Measurements from ENCODE around the gene C3orf18. TPM values are rescaled to one million over a fixed set of nuclear protein-coding genes. Genes with fewer than 3 reads are reported as not detected.

C3orf18 gene
- total and polyA plus RNA-seq, 9 donors: 15.7 to 23.4 (median 19.8) TPM

DNA sequence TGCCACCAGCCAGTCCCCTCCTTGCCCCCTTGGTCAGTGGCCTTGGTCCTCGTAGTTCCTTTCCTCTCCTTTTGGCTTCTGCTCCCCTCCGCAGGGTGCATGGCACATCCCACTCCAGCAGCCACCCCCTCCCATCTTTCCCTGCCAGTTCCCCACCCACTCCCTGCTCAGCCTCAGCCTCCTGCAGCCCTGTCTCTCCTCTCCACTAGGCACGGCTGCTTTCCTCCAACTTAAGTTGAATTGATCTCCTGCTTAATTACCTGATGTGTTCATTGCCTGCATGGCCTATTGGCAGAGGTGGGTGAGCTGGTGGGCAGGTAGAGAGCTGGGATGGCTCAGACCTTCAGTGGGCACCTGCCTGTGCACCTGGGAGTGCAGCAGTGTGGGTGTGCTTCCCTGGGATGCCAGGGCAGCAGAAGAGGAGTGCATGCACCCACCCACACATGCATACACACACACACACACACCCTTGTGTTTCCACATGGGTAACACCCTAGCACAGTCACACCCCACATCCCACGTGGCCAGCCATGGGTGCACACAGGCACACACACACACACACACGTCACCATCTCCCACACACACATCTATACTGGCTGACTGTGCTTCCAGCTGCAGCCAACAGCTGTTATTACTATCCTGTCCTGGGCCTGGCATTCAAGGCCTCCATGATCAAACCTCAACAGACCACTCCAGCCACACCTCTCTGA lies 30.9 kb downstream of the C3orf18 start:
- no peaks in the 10 kb centered on the region for H3K36me3 ChIP-seq (ENCODE audit: control insufficient read depth, insufficient read depth, low read length)
- no peak overlapping the region for H3K4me3 ChIP-seq (ENCODE audit: low read length)
- peaks cover 5% of the 10 kb centered on the region for H3K27me3 ChIP-seq (ENCODE audit: control insufficient read depth, insufficient read depth, low read length)
- no peak for DNase-seq
- peaks cover 18% of the 10 kb centered on the region for H3K4me1 ChIP-seq (ENCODE audit: control insufficient read depth, insufficient read depth, low read length)
- 41% methylated on average over 4 of the region's 5 CpGs for WGBS (ENCODE audit: insufficient coverage)
- no peaks in the 10 kb centered on the region for H3K9me3 ChIP-seq (replicated peaks; ENCODE audit: control insufficient read depth, low read depth, low read length)
- H3K27ac ChIP-seq (ENCODE audit: low read length): no peak overlapping the region

- Histone ChIP-seq H3K27me3 (ENCODE audit: control insufficient read depth, insufficient read depth, low read length) (peaks cover 15% of the 10 kb centered on the region), H3K4me3 (ENCODE audit: low read length) (no peak overlapping the region), H3K9me3 (replicated peaks; ENCODE audit: control insufficient read depth, low read depth, low read length) (no peaks in the 10 kb centered on the region), H3K36me3 (ENCODE audit: control insufficient read depth, insufficient read depth, low read length) (no peaks in the 10 kb centered on the region), H3K4me1 (ENCODE audit: control insufficient read depth, insufficient read depth, low read length) (peaks cover 28% of the 10 kb centered on the region), H3K27ac (ENCODE audit: low read length) (no peak overlapping the region)
- DNase-seq: peak; percentile 53
- WGBS (ENCODE audit: insufficient coverage): 45% methylated on average over 8 of the region's 9 CpGs
Measured at GRCh38 chr3:50534681-50535330, 32.7 kb downstream of the C3orf18 start.

DNA sequence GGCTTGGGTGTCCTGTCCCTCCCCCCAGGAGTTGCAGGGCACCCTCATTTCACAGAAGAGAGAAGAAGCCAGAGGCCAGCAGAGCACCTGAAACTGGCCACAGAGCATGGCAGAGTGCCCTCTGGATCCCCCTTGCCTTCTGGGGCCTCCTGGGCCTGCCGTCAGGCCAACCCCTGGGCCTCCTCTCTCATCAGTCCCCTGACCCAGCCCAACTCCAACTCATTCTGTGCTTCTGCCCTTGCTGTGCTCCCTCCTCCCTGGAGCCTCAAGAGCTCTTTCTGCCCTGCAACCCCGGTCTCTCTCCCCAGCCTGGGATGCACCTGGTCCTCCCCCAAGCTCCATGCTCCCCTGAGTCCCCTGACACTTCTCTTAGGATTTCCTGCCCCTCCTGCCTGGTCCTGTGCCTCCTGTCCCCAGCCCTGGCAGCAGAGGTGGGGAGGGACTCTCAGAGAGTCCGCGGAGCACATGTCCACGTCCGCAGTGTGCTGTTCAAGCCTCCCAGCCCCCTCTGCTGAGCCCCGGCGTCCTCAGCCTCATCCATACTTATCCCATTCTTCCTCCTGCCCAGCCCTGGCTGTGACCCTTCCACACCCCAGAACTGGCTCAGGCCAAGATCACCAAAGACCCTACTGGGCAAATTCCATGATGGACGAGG lies 33.6 kb downstream of the C3orf18 start:
- WGBS (ENCODE audit: insufficient coverage): 28% methylated on average over 9 of the region's 9 CpGs

GRCh38 chr3:50533316-50533715 lies 34.2 kb downstream of the C3orf18 start:
- no peak for DNase-seq
- H3K4me1 ChIP-seq (ENCODE audit: control insufficient read depth, insufficient read depth, low read length): peaks cover 34% of the 10 kb centered on the region
- H3K9me3 ChIP-seq (replicated peaks; ENCODE audit: control insufficient read depth, low read depth, low read length): no peaks in the 10 kb centered on the region
- H3K4me3 ChIP-seq (ENCODE audit: low read length): no peak overlapping the region
- WGBS (ENCODE audit: insufficient coverage): 85% methylated on average over 5 of the region's 13 CpGs
- no peaks in the 10 kb centered on the region for H3K36me3 ChIP-seq (ENCODE audit: control insufficient read depth, insufficient read depth, low read length)
- H3K27me3 ChIP-seq (ENCODE audit: control insufficient read depth, insufficient read depth, low read length): peaks cover 17% of the 10 kb centered on the region
- H3K27ac ChIP-seq (ENCODE audit: low read length): no peak overlapping the region

More for the DNA sequence above, 33.6 kb downstream of the C3orf18 start:
- peaks cover 34% of the 10 kb centered on the region for H3K4me1 ChIP-seq (ENCODE audit: control insufficient read depth, insufficient read depth, low read length)
- H3K9me3 ChIP-seq (replicated peaks; ENCODE audit: control insufficient read depth, low read depth, low read length): no peaks in the 10 kb centered on the region
- no peak overlapping the region for H3K27ac ChIP-seq (ENCODE audit: low read length)
- H3K36me3 ChIP-seq (ENCODE audit: control insufficient read depth, insufficient read depth, low read length): no peaks in the 10 kb centered on the region
- DNase-seq: no peak
- H3K4me3 ChIP-seq (ENCODE audit: low read length): no peak overlapping the region
- H3K27me3 ChIP-seq (ENCODE audit: control insufficient read depth, insufficient read depth, low read length): peaks cover 17% of the 10 kb centered on the region

- Histone ChIP-seq H3K4me1 (ENCODE audit: control insufficient read depth, insufficient read depth, low read length) (peaks cover 34% of the 10 kb centered on the region), H3K9me3 (replicated peaks; ENCODE audit: control insufficient read depth, low read depth, low read length) (no peaks in the 10 kb centered on the region), H3K27me3 (ENCODE audit: control insufficient read depth, insufficient read depth, low read length) (peaks cover 12% of the 10 kb centered on the region), H3K36me3 (ENCODE audit: control insufficient read depth, insufficient read depth, low read length) (no peaks in the 10 kb centered on the region), H3K27ac (ENCODE audit: low read length) (no peak overlapping the region), H3K4me3 (ENCODE audit: low read length) (no peak overlapping the region)
- WGBS (ENCODE audit: insufficient coverage): 84% methylated on average over 8 of the region's 9 CpGs
- no peak for DNase-seq
Measured at GRCh38 chr3:50532062-50532705, 35.4 kb downstream of the C3orf18 start.

- Histone ChIP-seq H3K36me3 (ENCODE audit: control insufficient read depth, insufficient read depth, low read length) (no peaks in the 10 kb centered on the region), H3K9me3 (replicated peaks; ENCODE audit: control insufficient read depth, low read depth, low read length) (no peaks in the 10 kb centered on the region), H3K27me3 (ENCODE audit: control insufficient read depth, insufficient read depth, low read length) (peaks cover 12% of the 10 kb centered on the region), H3K27ac (ENCODE audit: low read length) (no peak overlapping the region), H3K4me3 (ENCODE audit: low read length) (no peak overlapping the region), H3K4me1 (ENCODE audit: control insufficient read depth, insufficient read depth, low read length) (peaks cover 34% of the 10 kb centered on the region)
- no peak for DNase-seq
- WGBS (ENCODE audit: insufficient coverage): 87% methylated on average over 4 of the region's 4 CpGs
Measured at GRCh38 chr3:50531201-50531600, 36.3 kb downstream of the C3orf18 start.

GRCh38 chr3:50530001-50530970 lies 37.3 kb downstream of the C3orf18 start:
- WGBS (ENCODE audit: insufficient coverage): 5% methylated on average over 39 of the region's 48 CpGs
- H3K4me3 ChIP-seq (ENCODE audit: low read length): no peak overlapping the region
- peaks cover 33% of the 10 kb centered on the region for H3K4me1 ChIP-seq (ENCODE audit: control insufficient read depth, insufficient read depth, low read length)
- no peak for DNase-seq
- peaks cover 12% of the 10 kb centered on the region for H3K27me3 ChIP-seq (ENCODE audit: control insufficient read depth, insufficient read depth, low read length)
- H3K36me3 ChIP-seq (ENCODE audit: control insufficient read depth, insufficient read depth, low read length): no peaks in the 10 kb centered on the region
- no peak overlapping the region for H3K27ac ChIP-seq (ENCODE audit: low read length)
- H3K9me3 ChIP-seq (replicated peaks; ENCODE audit: control insufficient read depth, low read depth, low read length): no peaks in the 10 kb centered on the region

DNA sequence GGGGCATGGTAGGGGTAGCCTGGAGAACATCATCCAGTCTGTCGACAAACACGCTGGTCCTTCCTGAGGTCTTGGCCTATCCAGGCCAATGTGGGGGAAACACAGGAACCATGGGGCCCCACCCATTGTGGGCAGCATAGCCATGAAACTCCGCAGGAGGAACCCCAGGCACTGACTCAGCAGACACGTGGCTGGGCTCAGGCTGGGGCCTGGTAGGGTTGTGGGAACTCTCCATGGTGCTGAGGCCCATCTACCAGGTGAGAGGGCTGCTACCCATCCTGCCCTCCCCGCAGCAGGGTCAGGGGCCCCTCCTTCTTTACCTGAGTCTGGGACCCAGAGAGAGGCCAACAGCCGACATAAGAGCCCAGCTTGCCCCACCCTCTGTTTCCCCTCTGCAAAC lies 41.6 kb downstream of the C3orf18 start:
- WGBS (ENCODE audit: insufficient coverage): 18% methylated on average over 5 of the region's 6 CpGs
- H3K27ac ChIP-seq (ENCODE audit: low read length): no peak overlapping the region
- DNase-seq: peak; percentile 61
- peaks cover 13% of the 10 kb centered on the region for H3K27me3 ChIP-seq (ENCODE audit: control insufficient read depth, insufficient read depth, low read length)
- no peaks in the 10 kb centered on the region for H3K9me3 ChIP-seq (replicated peaks; ENCODE audit: control insufficient read depth, low read depth, low read length)
- no peak overlapping the region for H3K4me3 ChIP-seq (ENCODE audit: low read length)
- peaks cover 15% of the 10 kb centered on the region for H3K4me1 ChIP-seq (ENCODE audit: control insufficient read depth, insufficient read depth, low read length)
- H3K36me3 ChIP-seq (ENCODE audit: control insufficient read depth, insufficient read depth, low read length): no peaks in the 10 kb centered on the region

DNA sequence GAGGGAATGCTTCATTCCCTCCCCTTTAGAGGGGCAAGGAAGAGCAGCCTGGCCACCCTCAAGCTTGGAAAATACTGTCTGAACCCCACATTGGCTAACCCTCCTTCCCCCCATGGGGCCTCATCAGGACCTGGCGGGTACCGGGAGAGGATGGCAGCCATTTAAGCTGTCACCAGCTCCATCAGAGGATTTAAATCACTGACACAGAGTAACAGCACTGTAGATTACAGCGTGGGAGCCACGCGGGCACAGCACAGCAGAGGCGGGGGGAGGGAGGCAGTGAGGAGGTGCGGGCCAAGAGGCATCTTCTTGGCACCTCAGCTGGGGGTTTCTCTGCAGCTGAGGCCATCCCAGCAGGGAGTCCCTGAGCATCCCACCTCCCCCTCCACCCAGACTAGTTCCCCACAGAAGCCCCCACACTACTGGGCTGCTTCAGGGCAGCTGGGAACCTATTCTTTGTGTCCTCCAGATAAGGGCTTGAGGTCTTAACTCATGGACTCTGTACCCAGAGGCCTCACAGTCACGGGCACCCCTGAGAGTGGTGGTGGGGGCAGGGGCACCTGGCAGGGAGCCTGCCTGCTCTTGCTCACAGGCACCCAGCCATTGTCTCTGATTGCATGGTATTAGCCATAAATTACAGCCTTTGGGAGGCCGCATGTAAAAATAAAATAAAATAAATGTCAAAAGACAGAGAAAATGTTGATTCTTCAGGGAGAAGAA lies 42.2 kb downstream of the C3orf18 start:
- Histone ChIP-seq H3K9me3 (replicated peaks; ENCODE audit: control insufficient read depth, low read depth, low read length) (no peaks in the 10 kb centered on the region), H3K4me3 (ENCODE audit: low read length) (no peak overlapping the region), H3K36me3 (ENCODE audit: control insufficient read depth, insufficient read depth, low read length) (no peaks in the 10 kb centered on the region), H3K27me3 (ENCODE audit: control insufficient read depth, insufficient read depth, low read length) (peaks cover 7% of the 10 kb centered on the region), H3K27ac (ENCODE audit: low read length) (no peak overlapping the region), H3K4me1 (ENCODE audit: control insufficient read depth, insufficient read depth, low read length) (peaks cover 9% of the 10 kb centered on the region)
- no peak for DNase-seq
- 36% methylated on average over 8 of the region's 9 CpGs for WGBS (ENCODE audit: insufficient coverage)
